ENCODE results near the gene HCFC1R1.
A peak's percentile ranks its signal among the peaks of the same experiment; 100 is the strongest.

HCFC1R1 gene

DNA sequence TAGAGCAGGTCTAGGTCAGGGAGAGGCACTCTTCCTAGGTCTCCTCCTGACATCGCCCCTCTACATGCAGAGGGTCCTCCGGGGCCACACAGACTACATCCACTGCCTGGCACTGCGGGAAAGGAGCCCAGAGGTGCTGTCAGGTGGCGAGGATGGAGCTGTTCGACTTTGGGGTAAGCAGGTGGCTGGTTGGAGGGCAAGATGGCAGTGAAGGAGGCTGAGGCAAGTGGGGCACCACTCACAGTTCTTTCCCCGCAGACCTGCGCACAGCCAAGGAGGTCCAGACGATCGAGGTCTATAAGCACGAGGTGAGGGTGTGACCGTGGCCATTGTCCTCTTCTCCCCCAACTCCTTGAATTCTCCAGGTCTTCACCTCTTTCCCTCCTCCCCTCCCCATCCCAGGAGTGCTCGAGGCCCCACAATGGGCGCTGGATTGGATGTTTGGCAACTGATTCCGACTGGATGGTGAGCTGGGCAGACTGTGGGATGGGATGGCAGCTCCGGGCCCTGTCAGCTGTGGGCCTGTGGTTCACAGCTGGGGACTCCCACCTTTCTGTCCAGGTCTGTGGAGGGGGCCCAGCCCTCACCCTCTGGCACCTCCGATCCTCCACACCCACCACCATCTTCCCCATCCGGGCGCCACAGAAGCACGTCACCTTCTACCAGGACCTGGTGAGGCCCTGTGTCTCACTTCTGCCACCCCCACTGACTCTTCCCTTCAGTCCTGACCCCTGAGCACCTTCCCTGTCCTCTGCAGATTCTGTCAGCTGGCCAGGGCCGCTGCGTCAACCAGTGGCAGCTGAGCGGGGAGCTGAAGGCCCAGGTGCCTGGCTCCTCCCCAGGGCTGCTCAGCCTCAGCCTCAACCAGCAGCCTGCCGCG lies 3.1 kb upstream of the HCFC1R1 start:
- TF ChIP-seq, protein P1, sequence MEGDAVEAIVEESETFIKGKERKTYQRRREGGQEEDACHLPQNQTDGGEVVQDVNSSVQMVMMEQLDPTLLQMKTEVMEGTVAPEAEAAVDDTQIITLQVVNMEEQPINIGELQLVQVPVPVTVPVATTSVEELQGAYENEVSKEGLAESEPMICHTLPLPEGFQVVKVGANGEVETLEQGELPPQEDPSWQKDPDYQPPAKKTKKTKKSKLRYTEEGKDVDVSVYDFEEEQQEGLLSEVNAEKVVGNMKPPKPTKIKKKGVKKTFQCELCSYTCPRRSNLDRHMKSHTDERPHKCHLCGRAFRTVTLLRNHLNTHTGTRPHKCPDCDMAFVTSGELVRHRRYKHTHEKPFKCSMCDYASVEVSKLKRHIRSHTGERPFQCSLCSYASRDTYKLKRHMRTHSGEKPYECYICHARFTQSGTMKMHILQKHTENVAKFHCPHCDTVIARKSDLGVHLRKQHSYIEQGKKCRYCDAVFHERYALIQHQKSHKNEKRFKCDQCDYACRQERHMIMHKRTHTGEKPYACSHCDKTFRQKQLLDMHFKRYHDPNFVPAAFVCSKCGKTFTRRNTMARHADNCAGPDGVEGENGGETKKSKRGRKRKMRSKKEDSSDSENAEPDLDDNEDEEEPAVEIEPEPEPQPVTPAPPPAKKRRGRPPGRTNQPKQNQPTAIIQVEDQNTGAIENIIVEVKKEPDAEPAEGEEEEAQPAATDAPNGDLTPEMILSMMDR (conservative IDR thresholded peaks at IDR 0.05; ENCODE audit: low read depth, low read length), result no peak
- Histone ChIP-seq H3K27me3 (ENCODE audit: insufficient read depth, low read depth) (peaks cover 35% of the 10 kb centered on the region), H3K4me3 (IDR thresholded peaks at IDR 0.05; ENCODE audit: insufficient read depth, low read depth, low read length) (no peak overlapping the region), H2AFZ (ENCODE audit: low read depth) (no peak overlapping the region), H4K20me1 (ENCODE audit: insufficient read depth) (no peaks in the 10 kb centered on the region), H3K27ac (no peak overlapping the region), H3K36me3 (ENCODE audit: insufficient read depth) (no peaks in the 10 kb centered on the region), H3K79me2 (ENCODE audit: insufficient read depth, low read depth) (no peaks in the 10 kb centered on the region), H3K9ac (no peak overlapping the region), H3K4me2 (no peak overlapping the region), H3K4me1 (ENCODE audit: low read depth, poor library complexity, severe bottlenecking) (peaks cover 32% of the 10 kb centered on the region)

GRCh38 chr16:3026003-3026378 lies 2.2 kb upstream of the HCFC1R1 start:
- Histone ChIP-seq H3K4me3 (IDR thresholded peaks at IDR 0.05; ENCODE audit: insufficient read depth, low read depth, low read length) (no peak overlapping the region), H3K36me3 (ENCODE audit: insufficient read depth) (no peaks in the 10 kb centered on the region), H3K4me1 (ENCODE audit: low read depth, poor library complexity, severe bottlenecking) (peaks cover 40% of the 10 kb centered on the region), H3K9ac (no peak overlapping the region), H4K20me1 (ENCODE audit: insufficient read depth) (no peaks in the 10 kb centered on the region), H3K27ac (no peak overlapping the region), H2AFZ (ENCODE audit: low read depth) (no peak overlapping the region), H3K27me3 (ENCODE audit: insufficient read depth, low read depth) (peaks cover 26% of the 10 kb centered on the region), H3K4me2 (no peak overlapping the region), H3K79me2 (ENCODE audit: insufficient read depth, low read depth) (no peaks in the 10 kb centered on the region)
- TF ChIP-seq, protein P1 (conservative IDR thresholded peaks at IDR 0.05; ENCODE audit: low read depth, low read length), result no peak

DNA sequence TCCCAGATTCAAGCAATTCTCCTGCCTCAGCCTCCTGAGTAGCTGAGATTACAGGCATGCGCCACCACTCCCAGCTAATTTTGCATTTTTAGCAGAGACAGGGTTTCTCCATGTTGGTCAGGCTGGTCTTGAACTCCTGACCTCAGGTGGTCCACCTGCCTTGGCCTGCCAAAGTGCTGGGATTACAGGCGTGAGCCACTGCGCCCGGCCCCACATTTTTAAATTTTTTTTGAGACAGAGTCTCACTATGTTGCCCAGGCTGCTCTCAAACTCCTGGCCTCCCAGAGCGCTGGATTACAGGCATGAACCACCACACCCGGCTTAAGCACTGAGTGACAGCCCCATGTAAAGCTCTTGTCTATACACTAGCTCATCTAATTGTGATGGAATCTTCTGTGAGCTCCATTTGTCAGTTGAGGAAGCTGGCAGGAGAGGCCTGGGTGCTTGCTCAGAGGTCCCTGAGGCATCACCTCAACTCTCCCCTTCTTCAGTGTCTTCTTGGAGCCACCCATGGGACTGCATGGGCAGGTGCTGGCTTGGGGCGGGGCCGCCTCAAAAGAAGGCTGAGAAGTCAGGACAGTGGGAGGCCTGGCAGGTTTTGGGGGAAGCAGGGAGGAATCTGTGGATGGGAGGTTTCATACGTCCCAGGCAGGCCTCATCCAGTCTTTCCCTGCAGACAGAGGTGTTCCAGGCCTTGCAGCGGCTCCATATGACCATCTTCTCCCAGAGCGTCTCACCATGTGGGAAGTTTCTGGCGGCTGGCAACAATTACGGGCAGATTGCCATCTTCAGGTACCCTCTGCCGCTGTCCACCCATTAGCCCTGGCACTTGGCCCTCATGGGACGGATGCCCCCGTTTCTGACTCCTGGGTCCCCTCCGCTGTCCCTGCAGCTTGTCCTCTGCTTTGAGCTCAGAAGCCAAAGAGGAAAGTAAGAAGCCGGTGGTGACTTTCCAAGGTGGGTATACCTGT lies 1.6 kb upstream of the HCFC1R1 start:
- H3K4me3 ChIP-seq (IDR thresholded peaks at IDR 0.05; ENCODE audit: insufficient read depth, low read depth, low read length), result no peak overlapping the region
- TF ChIP-seq, protein P1 (conservative IDR thresholded peaks at IDR 0.05; ENCODE audit: low read depth, low read length), result no peak
- peaks cover 45% of the 10 kb centered on the region for H3K4me1 ChIP-seq (ENCODE audit: low read depth, poor library complexity, severe bottlenecking)
- H3K27me3 ChIP-seq (ENCODE audit: insufficient read depth, low read depth), result peaks cover 20% of the 10 kb centered on the region
- H2AFZ ChIP-seq (ENCODE audit: low read depth), result no peak overlapping the region
- no peak overlapping the region for H3K9ac ChIP-seq
- peak overlapping the region; percentile 79; the same call in 1 of the 2 replicates for H3K4me2 ChIP-seq
- no peaks in the 10 kb centered on the region for H4K20me1 ChIP-seq (ENCODE audit: insufficient read depth)
- no peaks in the 10 kb centered on the region for H3K36me3 ChIP-seq (ENCODE audit: insufficient read depth)
- H3K27ac ChIP-seq, result no peak overlapping the region
- no peaks in the 10 kb centered on the region for H3K79me2 ChIP-seq (ENCODE audit: insufficient read depth, low read depth)

DNA sequence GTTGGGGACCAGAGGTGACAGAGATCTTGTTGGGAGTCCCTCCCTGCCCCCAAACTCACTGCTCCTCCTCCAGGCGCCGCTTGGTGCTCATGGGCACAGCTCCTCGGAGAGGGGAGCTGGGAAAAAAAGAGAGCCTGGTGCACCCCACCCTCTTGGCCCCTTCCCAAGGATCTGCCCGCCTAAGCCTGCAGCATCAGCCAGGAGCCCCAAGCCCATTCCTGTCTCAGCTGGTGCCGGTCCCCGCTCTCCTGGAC lies 400 bp downstream of the HCFC1R1 start:
- no peak overlapping the region for H3K27ac ChIP-seq
- TF ChIP-seq, protein P1 (conservative IDR thresholded peaks at IDR 0.05; ENCODE audit: low read depth, low read length), result no peak
- peaks cover 52% of the 10 kb centered on the region for H3K4me1 ChIP-seq (ENCODE audit: low read depth, poor library complexity, severe bottlenecking)
- H3K27me3 ChIP-seq (ENCODE audit: insufficient read depth, low read depth), result peaks cover 6% of the 10 kb centered on the region; the same call in 1 of the 2 replicates
- H2AFZ ChIP-seq (ENCODE audit: low read depth), result peak overlapping the region; percentile 56
- no peaks in the 10 kb centered on the region for H3K79me2 ChIP-seq (ENCODE audit: insufficient read depth, low read depth)
- peak overlapping the region; percentile 94; the same call in 1 of the 2 replicates for H3K9ac ChIP-seq
- no peak overlapping the region for H3K4me3 ChIP-seq (IDR thresholded peaks at IDR 0.05; ENCODE audit: insufficient read depth, low read depth, low read length)
- H3K4me2 ChIP-seq, result peak overlapping the region; percentile 79
- H3K36me3 ChIP-seq (ENCODE audit: insufficient read depth), result no peaks in the 10 kb centered on the region
- no peaks in the 10 kb centered on the region for H4K20me1 ChIP-seq (ENCODE audit: insufficient read depth)

All from KMS-11 (cell line).